Prostate gland (tissue), 2 donors: Measurements from ENCODE around the gene SERPINE2.

Source experiments
- CTCF ChIP-seq, 4 experiments: fragments of 200-600 bp in 2 of 4; fragments of 450-650 bp in 2 of 4; sonication (generic) in 2 of 4; IDR thresholded peaks; 1 replicate in 3 of 4; 2 replicates in 1 of 4; pipeline ENCODE4 v1.5.1; 2016 to 2019; ENCODE audit warnings: antibody characterized with exemption in 4 of 4, mild to moderate bottlenecking in 2 of 4, moderate library complexity in 2 of 4
- POLR2A ChIP-seq: fragments of 450-650 bp; IDR thresholded peaks from one replicate; pipeline ENCODE4 v1.6.1; 2016; ENCODE audit warnings: antibody characterized with exemption, mild to moderate bottlenecking
- POLR2AphosphoS5 ChIP-seq: sonication (generic); formaldehyde crosslinking; IDR thresholded peaks from one replicate; pipeline ENCODE4 v1.6.1; 2017; ENCODE audit warnings: antibody characterized with exemption

GRCh38 chr2:224025874-224026273 is 13.2 kb downstream of the SERPINE2 start:
- TF ChIP-seq CTCF (IDR thresholded peaks at IDR 0.05): no peak
- no peak for TF ChIP-seq POLR2AphosphoS5
- no peak for TF ChIP-seq POLR2A
